Fibroblast of mammary gland (primary cell): ENCODE data around the gene SUN1.
"Not testable (repeated sequence)": the region's sequence is repeated elsewhere in the genome, so short reads cannot be mapped to it uniquely, and the experiment has no call there.

Source experiments
- DNase-seq: peaks from one replicate; pipeline ENCODE4 v3.0.0-alpha.2; 2010; ENCODE audit warnings: low read depth
- H3K4me3 ChIP-seq: 2 replicates; pipeline ENCODE4 v1.5.1; 2011; ENCODE audit warnings: low read depth, mild to moderate bottlenecking, low read length, moderate library complexity; ENCODE audit not compliant: control insufficient read depth
- TF ChIP-seq, protein P1 (sequence below): conservative IDR thresholded peaks from 2 replicates; pipeline ENCODE4 v1.5.1; 2011; ENCODE audit warnings: low read depth, low read length, inconsistent platforms; ENCODE audit not compliant: control insufficient read depth, insufficient read depth

The SUN1 gene

DNA sequence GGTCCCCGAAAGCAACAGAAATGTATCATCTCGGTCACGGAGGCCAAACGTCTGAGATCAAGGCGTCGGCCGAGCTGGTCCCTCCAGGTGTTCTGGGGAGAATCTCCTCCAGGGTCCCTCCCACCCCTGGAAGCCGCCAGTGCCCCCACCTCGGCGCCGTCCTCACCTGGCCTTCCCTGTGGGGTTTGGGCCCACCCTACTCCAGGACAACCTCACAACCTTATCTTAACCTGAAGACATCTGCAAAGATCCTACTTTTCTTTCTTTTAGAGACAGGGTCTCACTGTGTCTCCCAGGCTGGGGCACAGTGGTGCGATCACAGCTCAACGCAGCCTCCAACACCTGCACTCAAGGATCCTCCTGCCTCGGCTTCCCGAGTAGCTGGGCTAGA is 88.8 kb downstream of the SUN1 start:
- DNase-seq, result no peak
- H3K4me3 ChIP-seq, result no peak overlapping the region
- TF ChIP-seq, protein P1, sequence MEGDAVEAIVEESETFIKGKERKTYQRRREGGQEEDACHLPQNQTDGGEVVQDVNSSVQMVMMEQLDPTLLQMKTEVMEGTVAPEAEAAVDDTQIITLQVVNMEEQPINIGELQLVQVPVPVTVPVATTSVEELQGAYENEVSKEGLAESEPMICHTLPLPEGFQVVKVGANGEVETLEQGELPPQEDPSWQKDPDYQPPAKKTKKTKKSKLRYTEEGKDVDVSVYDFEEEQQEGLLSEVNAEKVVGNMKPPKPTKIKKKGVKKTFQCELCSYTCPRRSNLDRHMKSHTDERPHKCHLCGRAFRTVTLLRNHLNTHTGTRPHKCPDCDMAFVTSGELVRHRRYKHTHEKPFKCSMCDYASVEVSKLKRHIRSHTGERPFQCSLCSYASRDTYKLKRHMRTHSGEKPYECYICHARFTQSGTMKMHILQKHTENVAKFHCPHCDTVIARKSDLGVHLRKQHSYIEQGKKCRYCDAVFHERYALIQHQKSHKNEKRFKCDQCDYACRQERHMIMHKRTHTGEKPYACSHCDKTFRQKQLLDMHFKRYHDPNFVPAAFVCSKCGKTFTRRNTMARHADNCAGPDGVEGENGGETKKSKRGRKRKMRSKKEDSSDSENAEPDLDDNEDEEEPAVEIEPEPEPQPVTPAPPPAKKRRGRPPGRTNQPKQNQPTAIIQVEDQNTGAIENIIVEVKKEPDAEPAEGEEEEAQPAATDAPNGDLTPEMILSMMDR, result no peak

DNA sequence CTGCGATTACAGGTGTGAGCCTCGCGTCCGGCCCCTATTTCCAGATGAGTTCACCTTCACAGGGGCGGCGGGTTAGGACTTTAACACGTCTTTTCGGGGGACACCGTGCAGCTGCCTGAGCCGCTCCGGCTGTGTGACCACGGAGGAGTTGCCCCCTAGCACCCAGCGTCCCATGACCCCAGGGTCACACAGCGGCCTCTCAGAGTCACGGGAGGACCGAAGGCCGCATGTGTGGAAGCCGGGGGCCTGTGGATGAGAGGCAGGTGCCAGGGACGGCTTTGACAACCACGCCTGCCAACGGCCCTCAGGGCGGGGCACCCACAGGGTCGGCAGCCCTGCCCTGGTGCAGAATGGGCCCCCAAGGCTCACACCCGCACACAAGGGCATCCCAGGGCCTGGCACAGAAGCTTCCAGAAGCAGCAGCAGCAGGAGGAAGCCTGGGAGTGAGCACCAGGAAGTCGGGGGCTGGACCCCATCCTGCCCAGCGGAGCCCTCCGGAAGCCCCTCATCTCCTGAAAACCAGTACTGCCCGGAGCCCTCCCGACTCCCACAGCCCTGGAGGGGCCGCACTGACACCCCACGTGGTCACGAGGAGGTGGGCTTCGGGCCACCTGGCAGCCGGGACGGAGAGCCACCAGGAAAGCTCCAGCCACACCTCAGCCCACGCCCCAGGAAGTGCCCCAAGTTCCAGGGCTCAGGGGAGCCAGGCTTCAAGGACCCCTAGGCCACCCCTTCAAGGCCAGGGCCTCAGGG is 89.5 kb downstream of the SUN1 start:
- DNase-seq, result no peak
- TF ChIP-seq, protein P1, result no peak
- no peak overlapping the region for H3K4me3 ChIP-seq

DNA sequence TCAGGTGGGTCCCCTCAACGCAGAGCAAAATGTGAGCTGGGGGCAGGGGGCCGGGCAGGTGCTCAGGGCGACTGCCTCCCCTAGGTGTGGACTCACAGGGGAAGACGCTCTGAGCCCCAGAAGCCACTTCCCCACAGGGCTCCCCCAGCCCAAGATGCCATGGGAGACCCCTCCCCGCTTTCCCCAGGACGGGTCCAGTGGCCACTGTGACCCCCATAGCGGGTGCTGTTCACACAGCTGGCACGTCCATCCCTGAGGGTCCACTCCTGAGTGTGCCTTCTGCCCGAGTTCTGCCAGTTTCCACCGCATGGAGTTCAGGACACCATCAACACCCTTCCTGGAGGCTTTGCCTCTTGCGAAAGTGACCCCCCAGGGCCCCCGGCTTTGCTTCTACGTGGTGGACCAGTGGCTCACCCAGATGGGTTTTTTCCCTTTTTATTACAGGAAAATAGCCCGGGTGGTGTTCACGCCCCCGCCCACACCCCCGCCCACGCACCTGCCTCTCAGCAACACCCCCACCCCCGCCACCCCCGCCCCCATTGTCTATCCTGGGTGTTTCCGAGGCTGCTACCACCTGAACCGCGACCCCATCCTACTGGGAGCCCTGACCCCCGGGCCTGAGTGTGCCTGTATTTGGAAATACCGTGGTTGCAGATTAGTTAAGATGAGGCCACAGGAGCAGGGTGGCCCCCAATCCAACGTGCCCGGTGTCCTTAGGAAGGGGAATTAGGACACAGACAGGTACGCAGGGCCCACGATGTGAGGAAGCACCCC is 90.2 kb downstream of the SUN1 start:
- TF ChIP-seq, protein P1, result no peak
- DNase-seq, result no peak
- no peak overlapping the region for H3K4me3 ChIP-seq

DNA sequence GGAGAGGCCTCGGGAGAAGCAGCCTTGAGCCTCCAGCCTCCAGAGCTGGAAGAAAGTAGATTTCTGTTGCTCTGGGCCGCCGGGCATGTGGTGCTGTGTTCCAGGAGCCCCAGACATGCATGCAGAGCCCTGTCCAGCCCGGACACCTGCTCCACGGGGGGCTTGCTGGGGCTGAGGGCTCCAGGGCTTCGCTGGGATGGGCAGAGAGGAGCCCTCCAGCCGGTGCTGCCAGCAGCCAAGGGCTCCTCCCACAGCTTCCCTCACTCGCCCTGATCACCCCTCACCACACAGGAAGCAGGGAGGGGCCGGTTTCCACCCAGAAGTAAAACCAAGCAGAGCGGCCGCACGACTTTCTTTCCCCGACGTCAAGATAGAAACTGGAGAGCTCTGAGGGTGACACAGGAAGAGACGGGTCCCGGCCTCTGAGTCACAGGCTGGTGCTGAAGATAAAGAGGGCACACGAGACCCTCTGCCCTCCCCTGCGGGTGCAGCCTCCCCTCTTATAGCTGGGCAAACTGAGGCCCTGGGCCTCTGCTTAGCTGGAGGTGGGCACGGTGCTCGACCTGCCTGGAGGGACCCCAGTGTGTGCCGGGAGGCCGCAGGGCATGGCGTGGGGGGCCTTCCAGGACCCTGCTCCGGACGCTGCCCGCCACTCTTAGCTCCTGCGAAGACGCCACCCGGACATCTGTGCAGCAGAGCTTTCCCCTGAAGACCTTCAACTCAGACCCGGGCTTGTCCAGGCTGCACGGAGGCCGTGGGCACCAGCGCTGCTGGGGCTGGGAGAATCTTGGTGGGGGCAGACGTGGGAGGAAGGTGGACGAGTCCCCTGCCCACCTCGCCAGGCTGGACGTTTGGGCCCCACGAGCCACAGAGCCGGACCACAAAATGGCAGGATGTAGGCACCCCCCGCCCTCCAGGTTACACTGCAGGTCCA is 91.1 kb downstream of the SUN1 start:
- TF ChIP-seq, protein P1, result no peak
- no peak for DNase-seq
- H3K4me3 ChIP-seq, result no peak overlapping the region

DNA sequence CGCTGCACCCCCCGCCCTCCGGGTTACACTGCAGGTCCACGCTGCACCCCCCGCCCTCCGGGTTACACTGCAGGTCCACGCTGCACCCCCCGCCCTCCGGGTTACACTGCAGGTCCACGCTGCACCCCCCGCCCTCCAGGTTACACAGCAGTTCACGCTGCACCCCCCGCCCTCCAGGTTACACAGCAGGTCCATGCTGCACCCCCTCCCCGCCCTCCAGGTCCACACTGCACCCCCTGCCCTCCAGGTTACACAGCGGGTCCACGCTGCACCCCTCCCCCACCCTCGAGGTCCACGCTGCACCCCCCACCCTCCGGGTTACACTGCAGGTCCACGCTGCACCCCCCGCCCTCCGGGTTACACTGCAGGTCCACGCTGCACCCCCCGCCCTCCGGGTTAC is 91.8 kb downstream of the SUN1 start:
- not testable (repeated sequence) for DNase-seq, H3K4me3 ChIP-seq
